Bronchial epithelial cell (primary cell): ENCODE measurements around the gene PIK3CA. TPM values are rescaled to one million over a fixed set of nuclear protein-coding genes. Genes with fewer than 3 reads are reported as not detected.

Experiments used
- DNase-seq: peaks from one replicate; pipeline ENCODE4 v3.0.0-alpha.2; 2010; ENCODE audit warnings: low read depth
- FAIRE-seq: peaks from 2 replicates; lab custom pipeline; 2011; peaks lifted over from hg19 to GRCh38; lab: Jason Lieb, UNC
- H3K27me3 ChIP-seq: 2 replicates; pipeline ENCODE4 v1.5.1; 2011; ENCODE audit warnings: low read length; ENCODE audit not compliant: control insufficient read depth, insufficient read depth
- H3K36me3 ChIP-seq: 2 replicates; pipeline ENCODE4 v1.5.1; 2011; ENCODE audit warnings: low read length; ENCODE audit not compliant: control insufficient read depth, insufficient read depth
- H3K4me3 ChIP-seq: 2 replicates; pipeline ENCODE4 v1.5.1; 2011; ENCODE audit warnings: mild to moderate bottlenecking, low read depth, low read length, control low read depth
- total RNA-seq: library from RNA; depleted of rRNA; stranded (reverse); fragments of >200 nt; gene quantifications from 2 replicates; pipeline ENCODE4 v1.2.1, GENCODE V29; 2014
- TF ChIP-seq, protein P1 (sequence below): IDR thresholded peaks from 2 replicates; pipeline ENCODE4 v1.5.1; 2011; ENCODE audit warnings: mild to moderate bottlenecking, moderate library complexity, low read length, control low read depth, inconsistent platforms; ENCODE audit not compliant: insufficient read depth, severe bottlenecking

The PIK3CA gene
- total RNA-seq, 1 donor from 2014 or later, result 20.3 TPM

- TF ChIP-seq, protein P1, sequence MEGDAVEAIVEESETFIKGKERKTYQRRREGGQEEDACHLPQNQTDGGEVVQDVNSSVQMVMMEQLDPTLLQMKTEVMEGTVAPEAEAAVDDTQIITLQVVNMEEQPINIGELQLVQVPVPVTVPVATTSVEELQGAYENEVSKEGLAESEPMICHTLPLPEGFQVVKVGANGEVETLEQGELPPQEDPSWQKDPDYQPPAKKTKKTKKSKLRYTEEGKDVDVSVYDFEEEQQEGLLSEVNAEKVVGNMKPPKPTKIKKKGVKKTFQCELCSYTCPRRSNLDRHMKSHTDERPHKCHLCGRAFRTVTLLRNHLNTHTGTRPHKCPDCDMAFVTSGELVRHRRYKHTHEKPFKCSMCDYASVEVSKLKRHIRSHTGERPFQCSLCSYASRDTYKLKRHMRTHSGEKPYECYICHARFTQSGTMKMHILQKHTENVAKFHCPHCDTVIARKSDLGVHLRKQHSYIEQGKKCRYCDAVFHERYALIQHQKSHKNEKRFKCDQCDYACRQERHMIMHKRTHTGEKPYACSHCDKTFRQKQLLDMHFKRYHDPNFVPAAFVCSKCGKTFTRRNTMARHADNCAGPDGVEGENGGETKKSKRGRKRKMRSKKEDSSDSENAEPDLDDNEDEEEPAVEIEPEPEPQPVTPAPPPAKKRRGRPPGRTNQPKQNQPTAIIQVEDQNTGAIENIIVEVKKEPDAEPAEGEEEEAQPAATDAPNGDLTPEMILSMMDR, result no peak
- no peak for FAIRE-seq
Measured at GRCh38 chr3:179163503-179163902, 15.3 kb downstream of the PIK3CA start.

GRCh38 chr3:179164857-179165256, 16.7 kb downstream of the PIK3CA start:
- TF ChIP-seq, protein P1, result no peak
- Histone ChIP-seq H3K4me3 (no peak overlapping the region), H3K27me3 (no peaks in the 10 kb centered on the region), H3K36me3 (no peaks in the 10 kb centered on the region)
- no peak for FAIRE-seq
- no peak for DNase-seq

More at GRCh38 chr3:179163503-179163902, 15.3 kb downstream of the PIK3CA start:
- no peak for DNase-seq
- no peaks in the 10 kb centered on the region for H3K36me3 ChIP-seq
- H3K4me3 ChIP-seq, result no peak overlapping the region
- no peaks in the 10 kb centered on the region for H3K27me3 ChIP-seq

DNA sequence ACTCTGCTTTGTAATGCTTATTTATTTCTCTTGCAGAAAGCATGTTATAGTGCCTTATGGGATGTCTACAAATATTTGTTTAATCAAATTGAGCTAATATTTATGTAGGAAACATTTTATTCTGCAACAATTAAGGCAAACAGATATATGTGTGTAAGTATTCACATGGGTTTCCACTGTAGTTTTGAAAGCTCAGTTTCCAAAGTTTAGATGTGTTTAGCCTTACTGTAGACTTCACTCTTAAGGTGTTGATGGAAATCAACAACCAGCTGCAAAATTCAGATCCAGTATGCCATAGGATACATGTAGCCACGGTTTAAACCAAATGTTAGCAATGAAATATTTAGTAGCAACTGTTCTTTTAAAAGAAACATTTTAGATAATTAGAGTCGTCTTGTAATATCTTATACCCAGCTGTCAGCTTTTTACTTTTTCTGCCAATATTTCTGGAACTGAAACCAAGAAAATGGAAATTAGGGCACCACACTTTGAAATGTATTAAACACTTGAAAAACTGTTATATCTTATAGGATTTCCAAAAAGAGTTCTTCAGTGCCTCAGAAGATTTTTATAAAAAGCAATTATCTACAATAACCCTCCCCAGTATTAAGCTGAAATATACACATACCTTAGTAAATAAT, 18.5 kb downstream of the PIK3CA start:
- DNase-seq (no peak), FAIRE-seq (no peak)
- Histone ChIP-seq H3K4me3 (no peak overlapping the region), H3K27me3 (no peaks in the 10 kb centered on the region), H3K36me3 (no peaks in the 10 kb centered on the region)
- TF ChIP-seq, protein P1, result no peak

DNA sequence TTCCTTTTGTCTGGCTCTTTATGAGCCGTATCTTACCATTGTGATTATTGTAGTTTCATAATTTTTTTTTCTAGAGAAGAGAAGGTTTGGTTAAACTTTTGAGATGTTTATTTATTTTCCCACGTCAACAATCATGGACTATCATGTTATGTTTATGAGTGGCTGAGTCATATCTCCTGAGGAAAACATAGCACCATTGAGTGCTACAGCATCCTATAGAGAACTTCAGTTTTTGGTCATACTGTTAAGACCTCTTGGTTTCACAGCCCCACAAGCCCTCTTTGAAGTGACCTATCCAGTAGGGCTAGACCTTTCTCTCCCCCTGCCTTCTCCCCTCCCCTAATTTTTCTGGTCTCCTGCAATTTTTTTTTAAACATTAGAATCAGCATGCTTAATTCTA, 20.8 kb downstream of the PIK3CA start:
- H3K36me3 ChIP-seq, result no peaks in the 10 kb centered on the region
- TF ChIP-seq, protein P1, result no peak
- no peak for FAIRE-seq

DNA sequence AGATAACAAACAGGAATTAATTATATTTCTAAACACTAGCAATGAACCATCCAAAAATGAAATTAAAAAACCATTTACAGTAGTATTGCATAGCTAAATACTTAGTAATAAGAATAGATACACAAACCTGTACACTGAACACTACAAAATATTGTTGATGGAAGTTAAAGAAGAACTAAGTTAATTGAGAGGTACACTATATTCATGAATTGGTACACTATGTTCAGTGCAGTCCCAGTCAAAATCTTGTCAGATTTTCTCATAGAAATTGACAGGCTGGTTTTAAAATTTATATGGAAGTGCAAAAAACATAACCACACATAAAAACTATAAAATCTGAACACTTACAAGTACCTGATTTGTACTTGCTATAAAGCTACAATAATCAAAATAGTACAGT, 24.4 kb downstream of the PIK3CA start:
- Histone ChIP-seq H3K36me3 (no peaks in the 10 kb centered on the region), H3K4me3 (no peak overlapping the region), H3K27me3 (no peaks in the 10 kb centered on the region)
- FAIRE-seq (no peak), DNase-seq (no peak)
- TF ChIP-seq, protein P1, result no peak

More for the DNA sequence above, 20.8 kb downstream of the PIK3CA start:
- Histone ChIP-seq H3K27me3 (no peaks in the 10 kb centered on the region), H3K4me3 (no peak overlapping the region)
- no peak for DNase-seq

GRCh38 chr3:179174316-179174715, 26.2 kb downstream of the PIK3CA start:
- FAIRE-seq (no peak), DNase-seq (no peak)
- Histone ChIP-seq H3K36me3 (no peaks in the 10 kb centered on the region), H3K27me3 (no peaks in the 10 kb centered on the region), H3K4me3 (no peak overlapping the region)
- TF ChIP-seq, protein P1, result no peak
